Activated CD4-positive, alpha-beta T cell treated with anti-CD3 and anti-CD28 coated beads, Interleukin-2, amount 50 U/mL, for 1 hour (primary cell): Measurements from ENCODE around the gene MAGI3.
"Not testable (repeated sequence)": the region's sequence is repeated elsewhere in the genome, so short reads cannot be mapped to it uniquely, and the experiment has no call there.

Experiments used
- DNase-seq: peaks from one replicate; pipeline ENCODE4 v3.0.0-alpha.2; 2020

MAGI3 gene

GRCh38 chr1:113452921-113453770 lies 62.8 kb downstream of the MAGI3 start:
- no peak for DNase-seq

- no peak for DNase-seq
Observed at GRCh38 chr1:113453771-113454083, 63.4 kb downstream of the MAGI3 start.

GRCh38 chr1:113455374-113455773 lies 65.1 kb downstream of the MAGI3 start:
- DNase-seq = no peak

GRCh38 chr1:113456967-113457366 lies 66.7 kb downstream of the MAGI3 start:
- DNase-seq = no peak

- no peak for DNase-seq
Observed at GRCh38 chr1:113459279-113459678, 69.0 kb downstream of the MAGI3 start.

- DNase-seq = no peak
Observed at GRCh38 chr1:113467991-113468390, 77.7 kb downstream of the MAGI3 start.

GRCh38 chr1:113478427-113479195 lies 88.3 kb downstream of the MAGI3 start:
- not testable (repeated sequence) for DNase-seq

GRCh38 chr1:113479713-113480676 lies 89.7 kb downstream of the MAGI3 start:
- no peak for DNase-seq

GRCh38 chr1:113485131-113485530 lies 94.8 kb downstream of the MAGI3 start:
- DNase-seq = not testable (repeated sequence)

GRCh38 chr1:113488576-113489177 lies 98.4 kb downstream of the MAGI3 start:
- DNase-seq = no peak

- no peak for DNase-seq
Observed at GRCh38 chr1:113490384-113490783, 100.1 kb downstream of the MAGI3 start.

- DNase-seq = no peak
Observed at GRCh38 chr1:113493533-113493932, 103.2 kb downstream of the MAGI3 start.

GRCh38 chr1:113505357-113505756 lies 115.0 kb downstream of the MAGI3 start:
- DNase-seq = no peak

- no peak for DNase-seq
Observed at GRCh38 chr1:113507552-113508214, 117.4 kb downstream of the MAGI3 start.

- DNase-seq = no peak
Observed at GRCh38 chr1:113508364-113509164, 118.2 kb downstream of the MAGI3 start.

GRCh38 chr1:113509766-113510165 lies 119.5 kb downstream of the MAGI3 start:
- not testable (repeated sequence) for DNase-seq

GRCh38 chr1:113511269-113511668 lies 121.0 kb downstream of the MAGI3 start:
- DNase-seq = no peak

- no peak for DNase-seq
Observed at GRCh38 chr1:113515498-113515897, 125.2 kb downstream of the MAGI3 start.

GRCh38 chr1:113517346-113517745 lies 127.0 kb downstream of the MAGI3 start:
- no peak for DNase-seq

- DNase-seq = no peak
Observed at GRCh38 chr1:113517983-113518382, 127.7 kb downstream of the MAGI3 start.

GRCh38 chr1:113519556-113519955 lies 129.2 kb downstream of the MAGI3 start:
- no peak for DNase-seq
